H1 (cell line): ENCODE measurements around the gene RAB3IL1. TPM values are rescaled to one million over a fixed set of nuclear protein-coding genes. Genes with fewer than 3 reads are reported as not detected.

ENCODE experiments used
- FOSL1 ChIP-seq: IDR thresholded peaks from 2 replicates; pipeline ENCODE4 v1.6.1; 2011; ENCODE audit warnings: mild to moderate bottlenecking, low read depth, low read length, moderate library complexity; ENCODE audit not compliant: insufficient read depth
- POLR2AphosphoS5 ChIP-seq: IDR thresholded peaks from 2 replicates; pipeline ENCODE4 v1.6.1; 2011; ENCODE audit warnings: low read depth, low read length
- SAP30 ChIP-seq: fragments of 300-600 bp; sonication (generic); IDR thresholded peaks from 2 replicates; pipeline ENCODE4 v1.7.1; 2012; ENCODE audit warnings: low read length, moderate library complexity, mild to moderate bottlenecking, inconsistent platforms; ENCODE audit not compliant: insufficient read depth, insufficient replicate concordance
- polyA plus RNA-seq, 7 experiments: library from polyadenylated mRNA; depleted of rRNA in 3 of 7; stranded (reverse) in 5 of 7; unstranded in 2 of 7; fragments of >200 nt in 5 of 7; fragments of 200-250 nt in 2 of 7; gene quantifications; 1 replicate in 5 of 7; 2 replicates in 1 of 7; 4 replicates in 1 of 7; pipeline versions ENCODE4 v1.2.1 to v1.2.3, GENCODE V29; 2011 to 2013; ENCODE audit warnings: missing spikeins in 2 of 7, mixed read lengths in 2 of 7
- total RNA-seq: library from RNA; stranded (reverse); fragmentation: NEBNext Ultra II Directional; extraction: Animal tissue kit (Norgen Biotek cat#: 25700); gene quantifications from 2 replicates; pipeline ENCODE4 v1.2.1, GENCODE V29; 2021
- TF ChIP-seq, protein P1 (sequence below), 3 experiments: IDR thresholded peaks; 1 replicate in 2 of 3; 2 replicates in 1 of 3; pipeline versions ENCODE4 v1.5.1 to v1.6.1; 2011; ENCODE audit warnings: low read length in 3 of 3, mild to moderate bottlenecking in 3 of 3, inconsistent platforms in 2 of 3, low read depth in 1 of 3, moderate library complexity in 1 of 3; ENCODE audit not compliant: insufficient read depth in 1 of 3; ENCODE audit errors: control extremely low read depth in 1 of 3

RAB3IL1 gene
- total and polyA plus RNA-seq, 2 of the 8 experiments (the other 6 are each of a cell fraction or from before 2014, with no cell fraction given), result 6.8 to 7.9 TPM

- TF ChIP-seq, protein P1, sequence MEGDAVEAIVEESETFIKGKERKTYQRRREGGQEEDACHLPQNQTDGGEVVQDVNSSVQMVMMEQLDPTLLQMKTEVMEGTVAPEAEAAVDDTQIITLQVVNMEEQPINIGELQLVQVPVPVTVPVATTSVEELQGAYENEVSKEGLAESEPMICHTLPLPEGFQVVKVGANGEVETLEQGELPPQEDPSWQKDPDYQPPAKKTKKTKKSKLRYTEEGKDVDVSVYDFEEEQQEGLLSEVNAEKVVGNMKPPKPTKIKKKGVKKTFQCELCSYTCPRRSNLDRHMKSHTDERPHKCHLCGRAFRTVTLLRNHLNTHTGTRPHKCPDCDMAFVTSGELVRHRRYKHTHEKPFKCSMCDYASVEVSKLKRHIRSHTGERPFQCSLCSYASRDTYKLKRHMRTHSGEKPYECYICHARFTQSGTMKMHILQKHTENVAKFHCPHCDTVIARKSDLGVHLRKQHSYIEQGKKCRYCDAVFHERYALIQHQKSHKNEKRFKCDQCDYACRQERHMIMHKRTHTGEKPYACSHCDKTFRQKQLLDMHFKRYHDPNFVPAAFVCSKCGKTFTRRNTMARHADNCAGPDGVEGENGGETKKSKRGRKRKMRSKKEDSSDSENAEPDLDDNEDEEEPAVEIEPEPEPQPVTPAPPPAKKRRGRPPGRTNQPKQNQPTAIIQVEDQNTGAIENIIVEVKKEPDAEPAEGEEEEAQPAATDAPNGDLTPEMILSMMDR (IDR thresholded peaks at IDR 0.05; ENCODE audit: control extremely low read depth in 1 of 3, insufficient read depth in 1 of 3, low read depth in 1 of 3, low read length in 3 of 3), result no peak
- TF ChIP-seq POLR2AphosphoS5, result no peak
- TF ChIP-seq FOSL1, result no peak
- TF ChIP-seq SAP30, result no peak
Observed at GRCh38 chr11:61886643-61887042, 30.7 kb downstream of the RAB3IL1 start (continued).
